Measurements from ENCODE around the gene VSIG8. TPM values are rescaled to one million over a fixed set of nuclear protein-coding genes. Genes with fewer than 3 reads are reported as not detected.

VSIG8 gene
- total and polyA plus RNA-seq, 4 donors, result 0.08 TPM; not detected in 3

DNA sequence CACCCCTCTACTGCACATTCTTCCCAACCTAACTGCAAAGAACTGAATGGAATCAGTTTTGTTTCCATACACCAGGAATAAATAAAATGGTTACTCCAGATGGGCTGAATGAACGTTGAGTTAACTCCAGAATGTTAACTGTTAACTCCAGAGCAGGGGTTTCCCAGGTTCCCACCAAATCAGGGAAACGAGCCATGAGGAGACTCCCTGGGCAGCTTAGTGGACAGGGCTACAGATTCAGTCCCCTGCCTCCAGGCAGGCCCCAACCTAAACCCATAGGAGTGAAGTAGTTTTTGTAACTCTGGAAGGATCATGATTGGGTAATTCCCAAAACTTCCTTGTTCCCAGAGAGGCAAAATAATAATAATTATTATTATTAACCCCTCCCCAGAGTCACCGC, 14.1 kb downstream of the VSIG8 start:
- no peak overlapping the region for H3K27ac ChIP-seq (ENCODE audit: low read depth in 1 of 2, low read length in 2 of 2)
- H3K9ac ChIP-seq (ENCODE audit: low read depth in 1 of 2, low read length in 2 of 2), result no peak overlapping the region
- no peaks in the 10 kb centered on the region for H3K9me3 ChIP-seq (ENCODE audit: control insufficient read depth in 4 of 4, low read length in 3 of 4)
- 48% methylated on average over 3 of the region's 3 CpGs for WGBS
- H3K4me1 ChIP-seq (ENCODE audit: control insufficient read depth in 4 of 4, insufficient read depth in 4 of 4, low read length in 3 of 4), result no peaks in the 10 kb centered on the region
- no peaks in the 10 kb centered on the region for H3K36me3 ChIP-seq (ENCODE audit: control insufficient read depth in 4 of 4, insufficient read depth in 3 of 4, low read depth in 1 of 4, low read length in 3 of 4)
- H3K27me3 ChIP-seq (ENCODE audit: control insufficient read depth in 4 of 4, insufficient read depth in 4 of 4, low read length in 3 of 4), result no peaks in the 10 kb centered on the region
- TF ChIP-seq HNF4G (IDR thresholded peaks at IDR 0.05), result no peak
- TF ChIP-seq YY1 (IDR thresholded peaks at IDR 0.05), result no peak
- no peak for TF ChIP-seq FOXA1 (IDR thresholded peaks at IDR 0.05)
- no peak for TF ChIP-seq NR2F2 (IDR thresholded peaks at IDR 0.05)
- H3K4me3 ChIP-seq (ENCODE audit: low read depth in 1 of 3, low read length in 3 of 3), result no peak overlapping the region
- DNase-seq (ENCODE audit: low spot score), result no peak

DNA sequence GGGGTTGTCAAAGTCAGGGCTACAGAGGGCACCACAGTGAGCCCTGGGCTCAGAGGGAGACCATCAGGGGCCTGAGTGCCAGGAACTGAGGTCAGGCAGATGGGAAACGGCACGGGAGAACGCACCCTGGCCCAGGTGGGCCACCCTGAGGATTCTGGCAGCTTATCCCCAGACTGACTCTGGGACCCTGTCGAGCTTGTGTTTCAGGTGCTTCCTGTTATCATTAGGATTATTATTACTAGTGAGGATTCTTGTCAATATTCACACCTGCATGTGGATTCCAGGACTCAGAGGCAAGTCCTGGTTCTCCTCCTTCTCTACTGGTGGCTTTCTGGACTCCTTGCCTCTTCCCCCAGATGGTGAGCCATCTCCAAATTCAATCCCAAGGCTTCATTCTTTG, 15.2 kb downstream of the VSIG8 start:
- Histone ChIP-seq H3K4me3 (ENCODE audit: low read depth in 1 of 3, low read length in 3 of 3) (no peak overlapping the region), H3K9me3 (ENCODE audit: control insufficient read depth in 4 of 4, low read length in 3 of 4) (no peaks in the 10 kb centered on the region), H3K36me3 (ENCODE audit: control insufficient read depth in 4 of 4, insufficient read depth in 3 of 4, low read depth in 1 of 4, low read length in 3 of 4) (no peaks in the 10 kb centered on the region), H3K4me1 (ENCODE audit: control insufficient read depth in 4 of 4, insufficient read depth in 4 of 4, low read length in 3 of 4) (no peaks in the 10 kb centered on the region), H3K27ac (ENCODE audit: low read depth in 1 of 2, low read length in 2 of 2) (no peak overlapping the region), H3K27me3 (ENCODE audit: control insufficient read depth in 4 of 4, insufficient read depth in 4 of 4, low read length in 3 of 4) (no peaks in the 10 kb centered on the region), H3K9ac (ENCODE audit: low read depth in 1 of 2, low read length in 2 of 2) (no peak overlapping the region)
- WGBS, result 84% methylated on average over 4 of the region's 4 CpGs
- no peak for DNase-seq (ENCODE audit: low spot score)
- TF ChIP-seq RAD21 (IDR thresholded peaks at IDR 0.05) (no peak), NR2F2 (IDR thresholded peaks at IDR 0.05) (no peak), FOXA2 (IDR thresholded peaks at IDR 0.05) (no peak), SP1 (IDR thresholded peaks at IDR 0.05) (no peak), RXRA (IDR thresholded peaks at IDR 0.05) (no peak)
- TF ChIP-seq, protein P1, sequence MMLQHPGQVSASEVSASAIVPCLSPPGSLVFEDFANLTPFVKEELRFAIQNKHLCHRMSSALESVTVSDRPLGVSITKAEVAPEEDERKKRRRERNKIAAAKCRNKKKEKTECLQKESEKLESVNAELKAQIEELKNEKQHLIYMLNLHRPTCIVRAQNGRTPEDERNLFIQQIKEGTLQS (IDR thresholded peaks at IDR 0.05), result no peak
- TF ChIP-seq, protein P2, sequence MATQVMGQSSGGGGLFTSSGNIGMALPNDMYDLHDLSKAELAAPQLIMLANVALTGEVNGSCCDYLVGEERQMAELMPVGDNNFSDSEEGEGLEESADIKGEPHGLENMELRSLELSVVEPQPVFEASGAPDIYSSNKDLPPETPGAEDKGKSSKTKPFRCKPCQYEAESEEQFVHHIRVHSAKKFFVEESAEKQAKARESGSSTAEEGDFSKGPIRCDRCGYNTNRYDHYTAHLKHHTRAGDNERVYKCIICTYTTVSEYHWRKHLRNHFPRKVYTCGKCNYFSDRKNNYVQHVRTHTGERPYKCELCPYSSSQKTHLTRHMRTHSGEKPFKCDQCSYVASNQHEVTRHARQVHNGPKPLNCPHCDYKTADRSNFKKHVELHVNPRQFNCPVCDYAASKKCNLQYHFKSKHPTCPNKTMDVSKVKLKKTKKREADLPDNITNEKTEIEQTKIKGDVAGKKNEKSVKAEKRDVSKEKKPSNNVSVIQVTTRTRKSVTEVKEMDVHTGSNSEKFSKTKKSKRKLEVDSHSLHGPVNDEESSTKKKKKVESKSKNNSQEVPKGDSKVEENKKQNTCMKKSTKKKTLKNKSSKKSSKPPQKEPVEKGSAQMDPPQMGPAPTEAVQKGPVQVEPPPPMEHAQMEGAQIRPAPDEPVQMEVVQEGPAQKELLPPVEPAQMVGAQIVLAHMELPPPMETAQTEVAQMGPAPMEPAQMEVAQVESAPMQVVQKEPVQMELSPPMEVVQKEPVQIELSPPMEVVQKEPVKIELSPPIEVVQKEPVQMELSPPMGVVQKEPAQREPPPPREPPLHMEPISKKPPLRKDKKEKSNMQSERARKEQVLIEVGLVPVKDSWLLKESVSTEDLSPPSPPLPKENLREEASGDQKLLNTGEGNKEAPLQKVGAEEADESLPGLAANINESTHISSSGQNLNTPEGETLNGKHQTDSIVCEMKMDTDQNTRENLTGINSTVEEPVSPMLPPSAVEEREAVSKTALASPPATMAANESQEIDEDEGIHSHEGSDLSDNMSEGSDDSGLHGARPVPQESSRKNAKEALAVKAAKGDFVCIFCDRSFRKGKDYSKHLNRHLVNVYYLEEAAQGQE (IDR thresholded peaks at IDR 0.05), result no peak
- TF ChIP-seq, protein P3, sequence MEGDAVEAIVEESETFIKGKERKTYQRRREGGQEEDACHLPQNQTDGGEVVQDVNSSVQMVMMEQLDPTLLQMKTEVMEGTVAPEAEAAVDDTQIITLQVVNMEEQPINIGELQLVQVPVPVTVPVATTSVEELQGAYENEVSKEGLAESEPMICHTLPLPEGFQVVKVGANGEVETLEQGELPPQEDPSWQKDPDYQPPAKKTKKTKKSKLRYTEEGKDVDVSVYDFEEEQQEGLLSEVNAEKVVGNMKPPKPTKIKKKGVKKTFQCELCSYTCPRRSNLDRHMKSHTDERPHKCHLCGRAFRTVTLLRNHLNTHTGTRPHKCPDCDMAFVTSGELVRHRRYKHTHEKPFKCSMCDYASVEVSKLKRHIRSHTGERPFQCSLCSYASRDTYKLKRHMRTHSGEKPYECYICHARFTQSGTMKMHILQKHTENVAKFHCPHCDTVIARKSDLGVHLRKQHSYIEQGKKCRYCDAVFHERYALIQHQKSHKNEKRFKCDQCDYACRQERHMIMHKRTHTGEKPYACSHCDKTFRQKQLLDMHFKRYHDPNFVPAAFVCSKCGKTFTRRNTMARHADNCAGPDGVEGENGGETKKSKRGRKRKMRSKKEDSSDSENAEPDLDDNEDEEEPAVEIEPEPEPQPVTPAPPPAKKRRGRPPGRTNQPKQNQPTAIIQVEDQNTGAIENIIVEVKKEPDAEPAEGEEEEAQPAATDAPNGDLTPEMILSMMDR (IDR thresholded peaks at IDR 0.05; ENCODE audit: low read depth, low read length, missing input control), result no peak

DNA sequence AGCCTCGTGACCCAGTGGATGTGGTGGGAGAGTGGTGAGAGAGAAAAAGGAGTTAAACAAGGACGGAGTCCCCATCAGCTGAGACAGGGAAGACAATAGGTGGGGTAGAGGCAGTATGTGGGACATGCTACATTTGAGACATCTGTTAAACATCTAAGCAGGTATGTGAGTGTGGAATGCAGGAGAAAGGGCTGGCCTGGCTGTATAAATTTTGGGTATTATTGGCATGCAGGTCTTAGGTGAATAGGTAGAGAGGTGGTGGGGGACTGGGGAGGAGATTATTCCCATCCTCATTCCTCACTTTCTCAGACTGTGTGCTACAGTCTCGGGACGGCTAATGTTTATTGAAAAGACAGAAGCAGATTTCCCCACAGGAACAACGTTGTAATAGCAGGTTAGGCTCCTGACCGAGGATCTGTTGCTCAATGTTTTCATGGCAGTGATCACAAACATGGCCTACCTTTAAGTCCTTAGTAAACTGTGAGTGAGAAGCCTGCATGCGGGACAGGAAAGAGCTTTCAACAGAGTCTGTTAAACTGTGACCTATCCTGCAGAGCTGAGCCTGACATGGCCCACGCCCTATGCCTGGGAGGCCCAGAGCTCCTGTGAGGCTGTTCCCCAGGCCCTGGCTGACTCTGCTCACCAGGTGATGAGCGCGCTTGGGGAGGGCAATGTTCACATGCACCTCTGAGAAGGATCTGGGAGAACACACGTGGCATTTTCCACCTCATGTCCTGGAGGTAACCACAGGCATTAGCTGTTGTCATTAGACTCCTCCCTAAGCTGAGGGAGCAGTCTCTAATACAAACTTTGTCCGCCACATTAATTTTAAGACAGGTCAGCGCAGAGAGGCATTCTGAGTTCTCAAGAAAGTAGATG, 16.5 kb downstream of the VSIG8 start:
- DNase-seq (ENCODE audit: low spot score), result peak; percentile 37
- TF ChIP-seq, protein P3 (IDR thresholded peaks at IDR 0.05; ENCODE audit: low read depth, low read length, missing input control), result peak; percentile 9
- TF ChIP-seq GABPA (IDR thresholded peaks at IDR 0.05 in 1 of 2, conservative IDR thresholded peaks at IDR 0.05 in 1 of 2), result no peak
- TF ChIP-seq NR2F2 (IDR thresholded peaks at IDR 0.05), result no peak
- Histone ChIP-seq H3K9ac (ENCODE audit: low read depth in 1 of 2, low read length in 2 of 2) (no peak overlapping the region), H3K9me3 (ENCODE audit: control insufficient read depth in 4 of 4, low read length in 3 of 4) (no peaks in the 10 kb centered on the region), H3K27ac (ENCODE audit: low read depth in 1 of 2, low read length in 2 of 2) (no peak overlapping the region), H3K27me3 (ENCODE audit: control insufficient read depth in 4 of 4, insufficient read depth in 4 of 4, low read length in 3 of 4) (no peaks in the 10 kb centered on the region), H3K4me1 (ENCODE audit: control insufficient read depth in 4 of 4, insufficient read depth in 4 of 4, low read length in 3 of 4) (no peaks in the 10 kb centered on the region), H3K4me3 (ENCODE audit: low read depth in 1 of 3, low read length in 3 of 3) (no peak overlapping the region), H3K36me3 (ENCODE audit: control insufficient read depth in 4 of 4, insufficient read depth in 3 of 4, low read depth in 1 of 4, low read length in 3 of 4) (no peaks in the 10 kb centered on the region)
- 66% methylated on average over 13 of the region's 13 CpGs for WGBS

Measured in liver (tissue), 9 donors.